HG02678 (cell line): ENCODE data around the gene HDAC8.
"Not testable (repeated sequence)": the region's sequence is repeated elsewhere in the genome, so short reads cannot be mapped to it uniquely, and the experiment has no call there.

Experiments
- ATAC-seq: cut with Tn5 transposase; IDR thresholded peaks from one replicate; pipeline ENCODE4 v1.9.1; 2021; ENCODE audit warnings: mild to moderate bottlenecking, moderate library complexity; ENCODE audit not compliant: unreplicated experiment

The HDAC8 gene

DNA sequence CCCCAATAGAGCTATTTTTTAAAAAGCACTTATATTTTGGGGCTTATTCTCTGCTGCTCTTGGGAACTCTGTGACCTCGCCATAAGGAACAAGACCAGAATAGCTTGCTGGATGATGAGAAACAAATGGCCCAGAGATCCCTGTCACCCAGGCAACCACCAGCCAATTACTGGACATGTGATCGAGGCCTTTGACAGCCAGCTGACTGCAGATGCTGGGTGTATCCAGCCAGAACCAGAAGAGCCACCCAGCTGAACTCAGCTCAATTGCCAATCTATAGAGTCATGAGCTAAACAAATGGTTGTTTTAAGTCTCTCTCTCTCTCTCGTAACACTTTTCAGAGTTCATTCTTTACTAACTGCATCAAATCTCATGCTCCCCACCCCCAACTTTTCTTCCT, 242.5 kb downstream of the HDAC8 start:
- ATAC-seq, result no peak

DNA sequence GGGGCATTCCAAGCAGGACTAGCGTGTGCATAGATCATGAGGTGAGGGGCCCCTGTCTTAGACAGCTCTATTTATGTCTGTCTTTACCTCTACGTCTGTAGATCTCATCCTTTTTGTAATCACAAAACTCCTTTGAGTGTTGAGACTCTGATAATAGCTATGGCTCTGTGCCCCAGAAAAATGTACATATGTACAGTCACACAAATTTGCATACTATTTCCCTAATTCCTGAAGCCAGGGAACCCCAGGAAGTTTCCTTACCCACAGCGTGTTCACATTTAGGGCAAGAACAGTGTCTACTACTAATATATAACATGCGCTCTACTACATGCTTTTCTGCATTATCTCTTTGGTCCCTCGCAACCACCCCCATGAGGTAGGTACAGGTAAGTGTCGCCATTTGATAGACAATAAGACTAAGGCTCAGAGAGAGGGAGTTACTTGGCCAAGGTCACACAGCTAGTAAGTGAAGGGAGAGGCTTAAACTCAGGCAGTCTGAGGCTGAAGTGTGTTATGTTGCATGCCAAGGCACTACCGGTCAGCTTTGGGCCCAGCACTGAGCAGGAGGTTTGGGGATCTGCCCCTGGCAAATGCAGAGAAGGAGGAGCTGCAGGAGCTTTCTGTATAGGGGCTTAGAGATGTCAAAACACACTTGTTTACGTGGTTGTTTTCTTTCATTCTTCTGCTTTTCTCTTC, 245.9 kb downstream of the HDAC8 start:
- ATAC-seq, result no peak

GRCh38 chrX:72319651-72320050, 253.0 kb downstream of the HDAC8 start:
- not testable (repeated sequence) for ATAC-seq

- ATAC-seq, result no peak
Observed at GRCh38 chrX:72317139-72317538, 255.5 kb downstream of the HDAC8 start.

- no peak for ATAC-seq
Observed at GRCh38 chrX:72316408-72317110, 256.1 kb downstream of the HDAC8 start.

DNA sequence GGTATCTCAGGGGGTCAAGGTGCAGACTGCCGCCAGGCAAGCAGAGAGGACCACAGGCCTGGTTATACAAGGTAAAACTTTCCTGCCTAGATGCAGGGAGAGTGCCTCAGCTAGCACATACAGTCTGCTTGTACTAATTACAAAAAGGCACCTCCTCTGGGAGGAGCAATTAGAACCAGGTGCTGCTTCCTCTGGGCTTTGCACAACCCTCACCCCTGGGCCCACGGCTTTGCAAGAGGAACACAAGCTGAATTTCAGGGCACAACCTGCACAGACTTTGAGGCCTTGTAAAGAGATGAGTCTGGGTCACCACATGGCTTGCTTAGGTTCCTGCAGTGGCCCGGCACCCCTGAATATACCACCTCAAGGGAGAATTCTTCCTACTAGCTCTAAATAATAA, 257.8 kb downstream of the HDAC8 start:
- ATAC-seq, result no peak

DNA sequence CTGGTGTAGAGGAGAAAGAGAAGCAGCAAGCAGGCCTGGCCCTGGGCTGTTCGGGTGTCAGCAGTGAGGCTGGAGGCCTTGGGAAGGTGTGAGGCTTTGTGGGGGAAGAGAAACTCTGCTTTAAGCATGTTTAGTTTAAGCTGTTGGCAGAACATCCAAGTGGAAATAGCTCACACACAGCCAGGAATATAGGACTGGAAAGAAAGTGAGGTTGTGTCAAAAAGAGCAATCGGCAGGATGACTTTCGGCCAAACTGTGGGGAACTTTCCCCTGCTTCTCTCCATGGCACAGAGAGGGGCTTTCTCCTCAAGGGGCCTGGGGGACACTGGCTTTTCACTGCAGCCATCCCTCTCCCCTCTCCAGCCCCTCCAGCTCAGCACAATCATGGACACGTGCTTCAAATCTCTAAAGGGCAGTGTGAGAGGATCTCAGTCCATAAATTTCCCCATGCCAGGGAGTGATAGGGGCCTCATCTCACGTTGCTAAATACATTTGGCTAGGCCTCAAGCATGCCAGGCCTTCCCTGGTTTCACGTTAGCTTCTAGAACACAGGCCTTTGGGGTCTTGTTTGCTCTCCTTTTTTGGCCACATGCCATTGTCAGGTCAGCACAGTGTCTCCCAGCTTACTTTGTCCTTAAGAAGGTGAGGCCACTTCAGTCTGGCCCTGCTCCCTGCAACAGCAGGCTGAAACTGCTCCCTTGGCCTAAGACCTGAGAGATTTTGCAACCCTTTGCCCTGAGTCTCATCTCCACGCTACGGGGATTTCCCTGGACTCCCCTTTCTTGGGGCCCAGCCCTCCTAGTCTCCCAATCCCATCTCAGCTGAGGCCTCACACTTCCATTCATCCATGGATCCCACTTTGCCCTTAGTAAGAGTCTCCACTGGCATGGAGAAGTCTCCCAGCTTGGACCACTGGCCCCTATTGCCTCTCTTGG, 258.7 kb downstream of the HDAC8 start:
- no peak for ATAC-seq

DNA sequence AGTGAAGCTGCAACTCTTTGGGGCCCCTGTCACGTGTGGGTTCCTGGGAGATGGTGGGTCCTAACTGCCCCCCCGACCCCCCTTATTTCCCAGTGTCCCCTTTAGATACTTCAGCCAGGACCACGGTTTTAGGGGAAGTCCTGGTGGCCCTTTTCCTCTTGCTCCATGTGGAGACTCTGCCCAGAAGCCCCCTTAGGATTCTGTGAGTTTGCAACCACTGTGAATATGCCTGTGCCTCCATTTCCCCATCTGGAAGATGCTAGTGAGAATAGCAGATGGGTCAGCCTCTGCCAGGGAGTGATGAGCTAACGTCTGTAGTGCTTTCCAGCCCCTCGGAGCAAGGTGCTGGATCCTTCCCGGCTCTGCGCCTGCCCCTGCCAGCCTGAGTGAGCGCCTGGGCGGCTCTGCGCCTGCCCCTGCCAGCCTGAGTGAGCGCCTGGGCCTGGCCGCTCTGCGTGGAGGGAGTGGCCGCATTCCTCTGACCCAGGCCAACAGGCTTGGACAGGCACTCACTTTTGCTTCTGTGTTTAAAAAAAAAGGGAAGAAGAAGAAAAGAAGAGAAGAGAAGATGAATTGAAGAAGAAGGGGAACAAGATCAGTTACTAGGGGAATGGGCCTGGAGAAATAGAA, 260.2 kb downstream of the HDAC8 start:
- no peak for ATAC-seq

DNA sequence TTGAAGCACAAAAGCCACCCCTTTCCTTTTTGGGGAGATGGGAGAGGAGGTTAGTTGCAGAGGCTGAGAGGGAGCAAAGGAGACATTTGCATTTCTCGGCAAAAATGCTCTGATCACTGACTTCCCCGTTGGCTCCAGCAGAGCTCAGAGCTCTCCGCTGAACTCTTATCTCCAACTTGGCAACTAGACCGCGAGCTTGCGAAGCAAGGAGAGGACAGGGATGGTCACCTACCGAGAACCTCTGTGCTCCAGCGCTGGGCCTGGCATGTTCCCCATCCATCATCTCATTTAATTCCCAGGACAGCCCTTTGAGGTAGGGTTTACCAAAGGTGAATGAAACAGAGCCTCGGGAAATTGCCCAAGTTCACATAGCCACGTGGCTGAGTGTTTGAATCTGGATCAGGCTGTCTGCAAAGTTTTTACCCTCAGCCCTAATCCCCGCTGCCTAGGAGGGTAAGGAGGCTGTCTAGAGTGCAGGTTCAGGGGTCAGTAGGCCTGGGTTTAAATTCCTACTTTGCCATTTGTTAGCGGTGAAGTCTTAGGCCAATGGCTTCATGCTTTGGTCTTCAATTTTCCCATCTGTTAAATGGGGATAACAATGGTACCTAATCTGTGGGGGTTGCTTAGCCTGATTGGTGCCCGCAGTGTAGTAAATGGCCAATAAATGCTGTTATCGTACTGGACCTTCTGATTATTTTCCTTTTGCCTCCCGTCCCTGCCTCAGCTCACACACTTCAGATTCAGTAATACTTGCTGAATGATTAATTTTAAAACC, 263.2 kb downstream of the HDAC8 start:
- ATAC-seq, result no peak

DNA sequence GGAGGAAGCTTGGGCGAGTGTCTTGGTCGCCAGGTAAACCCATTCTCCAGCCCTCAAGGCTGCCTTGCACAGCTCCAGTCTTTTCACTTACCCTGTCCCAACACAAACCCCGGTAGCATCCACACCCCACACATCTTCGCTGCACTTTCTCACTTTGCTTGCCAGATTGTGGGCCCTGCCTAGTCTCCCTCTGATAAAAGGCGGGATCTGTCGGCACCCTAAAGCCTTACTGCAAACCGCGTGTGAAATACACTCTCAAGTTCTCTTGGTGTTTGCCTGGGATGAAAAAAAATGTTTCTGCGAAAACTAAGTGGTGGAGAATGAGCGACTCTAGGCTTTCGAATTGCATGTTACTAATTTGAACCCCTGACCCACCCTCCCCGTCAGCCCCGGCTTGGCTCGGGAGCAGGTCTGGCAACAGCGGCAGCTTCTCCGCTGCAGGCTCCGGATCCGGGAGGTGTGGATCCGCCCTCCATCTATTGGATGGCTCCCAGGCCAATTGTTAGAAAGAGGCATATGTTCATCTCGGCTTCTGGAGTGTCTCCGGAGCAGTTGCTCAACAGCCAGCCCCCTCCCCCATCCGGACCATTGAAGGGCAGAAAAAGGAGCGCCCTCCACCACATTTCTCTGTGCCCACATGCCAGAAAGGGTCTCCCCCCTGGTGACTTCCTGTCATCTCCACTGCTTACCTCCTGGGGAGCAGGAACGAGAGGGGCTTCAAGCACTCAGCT, 263.9 kb downstream of the HDAC8 start:
- no peak for ATAC-seq

DNA sequence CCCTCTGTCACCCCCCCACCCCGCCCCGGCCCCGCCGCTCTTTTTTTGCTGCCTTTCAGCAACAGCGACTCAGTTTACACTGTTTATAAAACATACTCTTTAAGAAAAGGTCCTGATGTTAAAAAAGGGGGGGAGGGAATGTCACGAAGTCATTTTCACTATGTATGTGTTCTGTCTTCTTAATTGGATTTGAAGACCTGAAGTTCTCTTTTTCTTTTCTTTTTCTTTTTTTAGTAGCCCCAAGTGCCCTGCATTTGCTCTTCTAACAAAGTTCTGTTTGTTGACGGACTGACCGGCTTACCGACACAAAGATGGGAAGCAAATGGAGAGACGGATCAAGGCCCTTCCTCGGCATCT, 264.5 kb downstream of the HDAC8 start:
- ATAC-seq, result no peak

DNA sequence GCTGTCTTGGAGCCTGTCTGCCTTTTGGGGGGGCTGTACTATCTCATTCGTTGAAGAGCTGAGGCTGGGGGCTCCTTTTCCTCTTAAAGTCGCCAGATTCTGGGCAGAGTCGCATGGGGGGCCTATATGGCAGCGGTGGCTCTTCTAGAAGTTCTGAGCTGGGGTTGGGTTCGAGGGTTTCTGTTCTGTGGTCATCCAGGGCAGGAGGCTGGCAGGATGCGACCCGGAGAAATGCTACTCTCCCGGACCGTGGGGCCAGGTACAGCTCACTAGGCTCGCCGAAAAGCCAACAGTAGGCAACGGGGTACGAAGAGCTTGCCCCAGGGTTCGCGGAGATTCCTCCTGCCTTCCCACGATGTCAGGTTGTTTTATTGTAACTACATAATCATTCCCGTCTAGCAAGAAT, 265.0 kb downstream of the HDAC8 start:
- no peak for ATAC-seq

GRCh38 chrX:72306851-72307645, 265.6 kb downstream of the HDAC8 start:
- ATAC-seq, result peak; percentile 68

DNA sequence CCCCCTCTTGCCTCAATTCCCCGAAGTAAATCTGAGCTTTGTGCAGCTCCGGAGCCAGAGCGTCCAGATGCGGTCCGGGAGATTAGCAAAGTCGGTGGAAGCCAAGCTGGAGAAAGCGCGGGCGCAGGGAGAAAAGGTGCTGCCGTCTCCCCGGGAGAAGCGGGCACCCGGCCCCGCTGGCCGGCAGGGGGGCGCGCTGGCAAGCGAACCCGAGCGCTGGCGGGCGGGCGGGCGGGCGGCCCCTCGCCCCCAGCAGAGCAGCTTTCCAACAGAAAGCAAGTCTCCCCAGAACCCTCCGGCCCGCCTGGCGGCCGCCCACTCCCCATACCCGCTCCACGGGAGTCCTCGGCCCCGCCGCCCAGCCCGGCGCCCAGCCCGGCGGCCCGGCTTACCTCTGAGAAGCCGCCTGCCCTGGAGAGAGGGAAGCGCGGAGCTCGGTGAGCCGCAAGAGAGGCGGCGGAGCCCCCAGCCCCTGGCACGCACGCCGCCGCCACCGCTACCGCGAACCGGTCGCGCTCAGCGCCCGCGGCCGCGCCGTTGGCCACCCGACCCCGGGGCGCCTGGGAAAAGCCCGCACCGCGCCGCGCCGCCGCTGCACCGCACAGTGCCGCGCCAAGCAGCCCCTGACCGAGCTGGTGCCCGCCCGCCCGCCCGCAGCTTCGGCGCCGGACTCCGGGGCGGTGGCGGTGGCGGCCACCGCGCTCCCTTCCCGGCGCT, 266.4 kb downstream of the HDAC8 start:
- peak; percentile 5 for ATAC-seq

DNA sequence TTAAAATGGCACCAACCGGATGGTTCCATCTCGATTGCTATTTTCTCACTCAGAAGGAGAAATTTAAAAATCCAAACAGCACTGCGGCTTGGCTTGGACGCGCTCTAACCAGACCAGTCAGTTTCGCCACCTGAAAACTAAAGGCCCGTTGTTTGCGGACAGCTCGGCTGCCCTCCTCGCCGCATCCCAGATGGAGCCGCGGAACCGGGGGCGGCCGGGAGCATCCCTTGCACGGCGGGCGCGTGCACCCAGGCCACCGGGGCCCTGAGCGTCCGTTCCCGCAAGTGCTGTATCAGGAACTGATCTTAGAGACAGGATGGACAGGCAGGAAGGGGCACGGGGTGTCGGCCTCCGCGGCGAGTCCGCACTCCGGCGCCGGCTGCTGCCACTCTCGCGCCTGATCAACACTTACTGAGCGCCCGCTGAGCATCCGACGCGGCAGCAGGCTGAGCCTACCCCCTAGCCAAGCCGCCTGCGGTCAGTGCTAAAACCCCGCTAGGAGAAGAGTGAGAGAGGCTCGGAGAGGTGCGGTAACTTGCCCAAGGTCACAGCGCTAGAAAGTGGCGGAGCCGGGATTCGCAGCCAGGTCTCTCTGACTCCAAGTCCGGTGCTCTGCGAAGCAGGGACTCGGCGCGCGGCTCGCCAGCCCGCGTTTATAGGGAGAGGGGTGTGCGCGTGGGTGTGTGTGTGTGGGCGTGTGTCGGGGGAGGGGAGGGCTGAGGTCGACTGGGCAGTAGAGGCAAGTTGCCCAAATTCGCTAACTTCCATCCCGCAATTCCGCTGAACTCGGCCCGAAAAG, 267.2 kb downstream of the HDAC8 start, which contains the start of gene CITED1:
CITED1 (minus strand) TSS at position 629 of the 799 bp plus-strand sequence. CDS start 3,045 bp downstream, outside the sequence.
- no peak for ATAC-seq

DNA sequence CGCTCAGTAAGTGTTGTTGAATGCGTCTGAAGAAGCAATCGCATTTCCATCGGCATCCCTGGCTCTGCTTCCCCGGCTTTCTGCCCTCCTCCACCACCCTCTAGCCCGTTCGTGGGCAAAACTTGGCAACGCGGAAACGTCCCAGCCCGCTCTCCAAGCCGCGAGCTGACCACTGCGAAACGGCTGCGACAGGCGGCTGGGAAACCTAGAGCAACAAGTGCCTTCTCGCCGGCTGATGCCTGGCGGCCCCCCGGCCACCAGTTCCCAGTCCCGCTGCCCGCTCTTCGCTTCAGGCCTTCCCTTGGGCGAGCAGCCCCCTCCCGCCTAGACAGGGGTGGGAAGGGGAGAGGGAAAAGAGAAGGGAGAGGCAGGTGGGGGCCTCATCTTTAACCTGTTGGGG, 267.8 kb downstream of the HDAC8 start:
- no peak for ATAC-seq

- ATAC-seq, result no peak
Observed at GRCh38 chrX:72301781-72302180, 270.9 kb downstream of the HDAC8 start.
